ENCODE results near the gene DYNC1LI2. TPM values are rescaled to one million over a fixed set of nuclear protein-coding genes. Genes with fewer than 3 reads are reported as not detected.

The DYNC1LI2 gene
- total RNA-seq, 1 donor from 2014 or later, result 147 TPM

- Mint-ChIP-seq H3K4me3 (ENCODE audit: unreplicated experiment) (no peak overlapping the region), H3K4me1 (ENCODE audit: low read depth) (peaks cover 7% of the 10 kb centered on the region), H3K27me3 (ENCODE audit: low read depth) (no peaks in the 10 kb centered on the region), H3K36me3 (ENCODE audit: low read depth) (peaks cover 59% of the 10 kb centered on the region), H3K27ac (ENCODE audit: unreplicated experiment) (no peak overlapping the region), H3K9me3 (ENCODE audit: low read depth) (no peaks in the 10 kb centered on the region)
- peak; percentile 87 for TF ChIP-seq CTCF (IDR thresholded peaks at IDR 0.05)
- no peak for DNase-seq (ENCODE audit: low spot score)
These were observed 23.2 kb downstream of the DYNC1LI2 start for GRCh38 chr16:66728117-66728787.

GRCh38 chr16:66720766-66721165, 30.6 kb downstream of the DYNC1LI2 start:
- Mint-ChIP-seq H3K4me1 (ENCODE audit: low read depth) (peaks cover 7% of the 10 kb centered on the region), H3K9me3 (ENCODE audit: low read depth) (no peaks in the 10 kb centered on the region), H3K36me3 (ENCODE audit: low read depth) (peaks cover 37% of the 10 kb centered on the region), H3K27ac (ENCODE audit: unreplicated experiment) (peak overlapping the region; percentile 36), H3K27me3 (ENCODE audit: low read depth) (no peaks in the 10 kb centered on the region), H3K4me3 (ENCODE audit: unreplicated experiment) (no peak overlapping the region)
- TF ChIP-seq CTCF (IDR thresholded peaks at IDR 0.05), result no peak
- DNase-seq (ENCODE audit: low spot score), result no peak

- no peak overlapping the region for H3K27ac Mint-ChIP-seq (ENCODE audit: unreplicated experiment)
- TF ChIP-seq CTCF (IDR thresholded peaks at IDR 0.05), result no peak
- H3K4me1 Mint-ChIP-seq (ENCODE audit: low read depth), result peaks cover 7% of the 10 kb centered on the region
- no peak for DNase-seq (ENCODE audit: low spot score)
- no peaks in the 10 kb centered on the region for H3K9me3 Mint-ChIP-seq (ENCODE audit: low read depth)
- H3K27me3 Mint-ChIP-seq (ENCODE audit: low read depth), result no peaks in the 10 kb centered on the region
- peaks cover 27% of the 10 kb centered on the region for H3K36me3 Mint-ChIP-seq (ENCODE audit: low read depth)
- no peak overlapping the region for H3K4me3 Mint-ChIP-seq (ENCODE audit: unreplicated experiment)
These were observed 32.2 kb downstream of the DYNC1LI2 start for GRCh38 chr16:66719246-66719645.

- no peak overlapping the region for H3K27ac Mint-ChIP-seq (ENCODE audit: unreplicated experiment)
- no peaks in the 10 kb centered on the region for H3K27me3 Mint-ChIP-seq (ENCODE audit: low read depth)
- H3K4me1 Mint-ChIP-seq (ENCODE audit: low read depth), result peaks cover 7% of the 10 kb centered on the region
These were observed 33.6 kb downstream of the DYNC1LI2 start for GRCh38 chr16:66717776-66718175.

GRCh38 chr16:66717112-66717675, 34.2 kb downstream of the DYNC1LI2 start:
- TF ChIP-seq CTCF (IDR thresholded peaks at IDR 0.05), result peak; percentile 73
- H3K27ac Mint-ChIP-seq (ENCODE audit: unreplicated experiment), result peak overlapping the region; percentile 54
- peaks cover 16% of the 10 kb centered on the region for H3K36me3 Mint-ChIP-seq (ENCODE audit: low read depth)
- H3K4me3 Mint-ChIP-seq (ENCODE audit: unreplicated experiment), result no peak overlapping the region
- H3K9me3 Mint-ChIP-seq (ENCODE audit: low read depth), result peaks cover 6% of the 10 kb centered on the region
- peaks cover 7% of the 10 kb centered on the region for H3K4me1 Mint-ChIP-seq (ENCODE audit: low read depth)
- no peaks in the 10 kb centered on the region for H3K27me3 Mint-ChIP-seq (ENCODE audit: low read depth)
- DNase-seq (ENCODE audit: low spot score), result no peak

More at GRCh38 chr16:66717776-66718175, 33.6 kb downstream of the DYNC1LI2 start:
- no peak overlapping the region for H3K4me3 Mint-ChIP-seq (ENCODE audit: unreplicated experiment)
- TF ChIP-seq CTCF (IDR thresholded peaks at IDR 0.05), result no peak
- H3K36me3 Mint-ChIP-seq (ENCODE audit: low read depth), result peaks cover 14% of the 10 kb centered on the region
- peaks cover under 1% of the 10 kb centered on the region for H3K9me3 Mint-ChIP-seq (ENCODE audit: low read depth)
- DNase-seq (ENCODE audit: low spot score), result no peak
